Mononuclear cell (primary cell): ENCODE results near the gene INSL3. TPM values are rescaled to one million over a fixed set of nuclear protein-coding genes. Genes with fewer than 3 reads are reported as not detected.
"Not testable (repeated sequence)": the region's sequence is repeated elsewhere in the genome, so short reads cannot be mapped to it uniquely, and the experiment has no call there.

Experiments used
- H3K27me3 ChIP-seq: 2 replicates; pipeline ENCODE4 v1.6.0; 2011; ENCODE audit warnings: low read length, control low read depth; ENCODE audit not compliant: insufficient read depth
- H3K4me1 ChIP-seq: 2 replicates; pipeline ENCODE4 v1.5.1; 2011; ENCODE audit warnings: mild to moderate bottlenecking, low read length, control low read depth; ENCODE audit not compliant: insufficient read depth
- H3K4me3 ChIP-seq: 2 replicates; pipeline ENCODE4 v1.5.1; 2011; ENCODE audit warnings: mild to moderate bottlenecking, low read length, moderate library complexity
- H3K9me3 ChIP-seq: 2 replicates; pipeline ENCODE4 v1.5.1; 2011; ENCODE audit warnings: low read depth, mild to moderate bottlenecking, control low read depth, low read length
- total RNA-seq: library from RNA; depleted of rRNA; stranded (reverse); fragments of >200 nt; gene quantifications from one replicate; pipeline ENCODE4 v1.2.3, GENCODE V29; 2012

INSL3 gene
- total RNA-seq, 1 donor: 0.52 TPM

- H3K4me1 ChIP-seq: peaks cover 30% of the 10 kb centered on the region
- H3K4me3 ChIP-seq: no peak overlapping the region
- no peaks in the 10 kb centered on the region for H3K27me3 ChIP-seq
- H3K9me3 ChIP-seq: no peaks in the 10 kb centered on the region
These were observed 14.4 kb downstream of the INSL3 start for GRCh38 chr19:17806945-17807344.

GRCh38 chr19:17805427-17805826, 15.9 kb downstream of the INSL3 start:
- no peaks in the 10 kb centered on the region for H3K27me3 ChIP-seq
- no peaks in the 10 kb centered on the region for H3K9me3 ChIP-seq
- H3K4me1 ChIP-seq: peaks cover 30% of the 10 kb centered on the region
- no peak overlapping the region for H3K4me3 ChIP-seq

GRCh38 chr19:17803264-17803896, 17.9 kb downstream of the INSL3 start:
- Histone ChIP-seq H3K4me3 (no peak overlapping the region), H3K27me3 (no peaks in the 10 kb centered on the region), H3K4me1 (peaks cover 30% of the 10 kb centered on the region), H3K9me3 (no peaks in the 10 kb centered on the region)

- Histone ChIP-seq H3K4me3 (no peak overlapping the region), H3K9me3 (no peaks in the 10 kb centered on the region), H3K27me3 (no peaks in the 10 kb centered on the region), H3K4me1 (peaks cover 28% of the 10 kb centered on the region)
These were observed 19.0 kb downstream of the INSL3 start for GRCh38 chr19:17802137-17802858.

- Histone ChIP-seq H3K4me1 (peaks cover 39% of the 10 kb centered on the region), H3K27me3 (peaks cover 20% of the 10 kb centered on the region)
- not testable (repeated sequence) for H3K9me3 ChIP-seq, H3K4me3 ChIP-seq
These were observed 22.7 kb downstream of the INSL3 start for GRCh38 chr19:17798599-17798998.

- peaks cover 20% of the 10 kb centered on the region for H3K27me3 ChIP-seq
- no peak overlapping the region for H3K4me3 ChIP-seq
- no peaks in the 10 kb centered on the region for H3K9me3 ChIP-seq
- H3K4me1 ChIP-seq: peaks cover 29% of the 10 kb centered on the region
These were observed 23.7 kb downstream of the INSL3 start for GRCh38 chr19:17797424-17798201.

GRCh38 chr19:17796838-17797423, 24.4 kb downstream of the INSL3 start:
- H3K4me1 ChIP-seq: peaks cover 26% of the 10 kb centered on the region
- no peak overlapping the region for H3K4me3 ChIP-seq
- H3K27me3 ChIP-seq: peaks cover 20% of the 10 kb centered on the region
- H3K9me3 ChIP-seq: no peaks in the 10 kb centered on the region

GRCh38 chr19:17796013-17796837, 25.1 kb downstream of the INSL3 start:
- Histone ChIP-seq H3K4me1 (peaks cover 32% of the 10 kb centered on the region), H3K27me3 (peaks cover 20% of the 10 kb centered on the region), H3K4me3 (no peak overlapping the region), H3K9me3 (no peaks in the 10 kb centered on the region)

GRCh38 chr19:17795495-17795856, 25.8 kb downstream of the INSL3 start:
- Histone ChIP-seq H3K4me3 (no peak overlapping the region), H3K27me3 (peaks cover 20% of the 10 kb centered on the region), H3K9me3 (no peaks in the 10 kb centered on the region), H3K4me1 (peaks cover 34% of the 10 kb centered on the region)

GRCh38 chr19:17794731-17795494, 26.4 kb downstream of the INSL3 start, which contains the start of gene B3GNT3:
TSS of gene B3GNT3 (plus strand) at chr19:17795138. CDS start at chr19:17807808, 12,670 bp downstream.
- Histone ChIP-seq H3K9me3 (no peaks in the 10 kb centered on the region), H3K27me3 (peaks cover 20% of the 10 kb centered on the region), H3K4me3 (no peak within 1 kb of the TSS), H3K4me1 (peaks cover 34% of the 10 kb centered on the region)

GRCh38 chr19:17794412-17794730, 26.9 kb downstream of the INSL3 start:
- H3K27me3 ChIP-seq: peaks cover 20% of the 10 kb centered on the region
- H3K4me1 ChIP-seq: peaks cover 34% of the 10 kb centered on the region
- H3K9me3 ChIP-seq: no peaks in the 10 kb centered on the region
- no peak overlapping the region for H3K4me3 ChIP-seq

- H3K27me3 ChIP-seq: peaks cover 13% of the 10 kb centered on the region
- H3K4me3 ChIP-seq: no peak overlapping the region
- no peaks in the 10 kb centered on the region for H3K9me3 ChIP-seq
- H3K4me1 ChIP-seq: peaks cover 16% of the 10 kb centered on the region
These were observed 31.1 kb downstream of the INSL3 start for GRCh38 chr19:17790059-17790780.

- Histone ChIP-seq H3K9me3 (no peaks in the 10 kb centered on the region), H3K27me3 (no peaks in the 10 kb centered on the region), H3K4me1 (peaks cover 12% of the 10 kb centered on the region), H3K4me3 (no peak overlapping the region)
These were observed 32.7 kb downstream of the INSL3 start for GRCh38 chr19:17788632-17789031.
